Measurements from ENCODE around the gene AMHR2. TPM values are rescaled to one million over a fixed set of nuclear protein-coding genes. Genes with fewer than 3 reads are reported as not detected.

The AMHR2 gene
- total and polyA plus RNA-seq, 9 of the 15 experiments (the other 6 are each of a cell fraction or from before 2014, with no cell fraction given): 8.9 to 49.7 (median 19.3) TPM

GRCh38 chr12:53467082-53467481, 43.4 kb downstream of the AMHR2 start:
- 88% methylated on average over 5 of the region's 5 CpGs for WGBS (ENCODE audit: insufficient coverage, low coverage, missing lambda C conversion rate)
- Histone ChIP-seq H2AFZ (ENCODE audit: low read depth, low read length) (no peak overlapping the region), H3K4me2 (ENCODE audit: insufficient read depth, low read length) (no peak overlapping the region), H3K9me1 (ENCODE audit: control insufficient read depth, insufficient read depth, low read length) (no peaks in the 10 kb centered on the region), H3K36me3 (ENCODE audit: control insufficient read depth, insufficient read depth, low read length) (peaks cover 100% of the 10 kb centered on the region), H3K27ac (ENCODE audit: extremely low read depth, low read depth, low read length) (no peak overlapping the region), H3K4me3 (no peak overlapping the region), H3K9ac (ENCODE audit: insufficient read depth in 1 of 2, low read depth in 2 of 2, low read length in 2 of 2) (no peak overlapping the region), H3K27me3 (ENCODE audit: control insufficient read depth in 2 of 2, insufficient read depth in 2 of 2, low read length in 2 of 2) (no peaks in the 10 kb centered on the region), H3K79me2 (ENCODE audit: control insufficient read depth, insufficient read depth, low read length) (peaks cover 77% of the 10 kb centered on the region), H3K9me3 (replicated peaks; ENCODE audit: control insufficient read depth, insufficient read depth, low read depth, low read length) (no peaks in the 10 kb centered on the region), H4K20me1 (replicated peaks; ENCODE audit: control insufficient read depth, insufficient read depth, low read length) (peaks cover 22% of the 10 kb centered on the region), H3K4me1 (replicated peaks in 1 of 2; ENCODE audit: control insufficient read depth in 2 of 2, insufficient read depth in 2 of 2, low read length in 2 of 2) (peaks cover 0 to 3% of the 10 kb centered on the region in 2 experiments; a peak in 2 of 5 replicates)
- CTCF ChIA-PET (ENCODE audit: low intra/inter-chr PET ratio): no interaction called here
- intact Hi-C loops (cut with micrococcal nuclease) (no loop called here), in situ Hi-C loops (cut with MboI) (no loop called here)
- BruUV-seq (replicated peaks): no TSS peak
- FAIRE-seq (no peak), ATAC-seq (no peak), DNase-seq (ENCODE audit: extremely low read depth in 1 of 4, low spot score in 3 of 4) (no peak)
- POLR2A ChIA-PET: interaction anchor here (1.0 to 8.8 kb wide), 4 partner anchors 8 to 34 kb away, joined by 3 to 87 read pairs (median 11); partner anchors contain the start of gene TARBP2
- TF ChIP-seq XRCC5 (IDR thresholded peaks at IDR 0.05; ENCODE audit: low read depth, low read length) (no peak), MGA (IDR thresholded peaks at IDR 0.05) (no peak), PBX2 (CRISPR knock-in tag; IDR thresholded peaks at IDR 0.05; ENCODE audit: low read depth) (no peak), PBX2 (tag; conservative IDR thresholded peaks at IDR 0.05; ENCODE audit: low read depth) (no peak), ZNF830 (CRISPR knock-in tag; IDR thresholded peaks at IDR 0.05) (no peak), EWSR1 (IDR thresholded peaks at IDR 0.05; ENCODE audit: borderline replicate concordance, low read depth, partially characterized antibody) (no peak), NBN (IDR thresholded peaks at IDR 0.05; ENCODE audit: low read depth) (no peak), CREM (IDR thresholded peaks at IDR 0.05; ENCODE audit: low read depth) (no peak), EP300 (IDR thresholded peaks at IDR 0.05; ENCODE audit: low read length) (no peak), FOXJ2 (tag; IDR thresholded peaks at IDR 0.05) (no peak)

All from K562 (cell line).